Measurements from ENCODE around the gene CBFA2T3. TPM values are rescaled to one million over a fixed set of nuclear protein-coding genes. Genes with fewer than 3 reads are reported as not detected.

Gene CBFA2T3
- total and polyA plus RNA-seq, 2 of the 13 experiments (the other 11 are each of a cell fraction or from before 2014, with no cell fraction given) = 0.05 TPM; not detected in 1

GRCh38 chr16:88839026-88839529 is 137.9 kb downstream of the CBFA2T3 start (continued):
- TF ChIP-seq ZXDC (CRISPR knock-in tag; IDR thresholded peaks at IDR 0.05) (no peak), NFIB (CRISPR knock-in tag; IDR thresholded peaks at IDR 0.05; ENCODE audit: borderline replicate concordance) (no peak), SETDB1 (CRISPR knock-in tag; IDR thresholded peaks at IDR 0.05; ENCODE audit: borderline replicate concordance) (peak; percentile 100), HNRNPLL (IDR thresholded peaks at IDR 0.05; ENCODE audit: low read depth, low read length, poor library complexity, severe bottlenecking) (peak; percentile 50), PLSCR1 (CRISPR knock-in tag; IDR thresholded peaks at IDR 0.05; ENCODE audit: borderline replicate concordance) (no peak), ZBTB21 (CRISPR knock-in tag; IDR thresholded peaks at IDR 0.05) (peak; percentile 23; the same call in 1 of the 2 replicates), ZNF275 (CRISPR knock-in tag; IDR thresholded peaks at IDR 0.05; ENCODE audit: borderline replicate concordance) (no peak), ZNF773 (CRISPR knock-in tag; IDR thresholded peaks at IDR 0.05; ENCODE audit: borderline replicate concordance) (no peak), NFATC3 (CRISPR knock-in tag; IDR thresholded peaks at IDR 0.05) (no peak), ZHX2 (IDR thresholded peaks at IDR 0.05; ENCODE audit: low read depth) (peak; percentile 55), ZHX2 (CRISPR knock-in tag; IDR thresholded peaks at IDR 0.05; ENCODE audit: borderline replicate concordance) (no peak), ZNF687 (CRISPR knock-in tag; IDR thresholded peaks at IDR 0.05) (peak; percentile 74), TEAD3 (CRISPR knock-in tag; optimal IDR thresholded peaks at IDR 0.05; ENCODE audit: borderline replicate concordance) (peak; percentile 48)

Measured in HepG2 (cell line).